Spleen (tissue), 7 donors: ENCODE measurements around the gene CSE1L.

Experiments used
- POLR2A ChIP-seq, 3 donors: fragments of 450-650 bp; IDR thresholded peaks; one replicate each; pipeline ENCODE4 v1.5.1; 2017; ENCODE audit warnings: antibody characterized with exemption in 3 of 3, mild to moderate bottlenecking in 1 of 3
- POLR2AphosphoS5 ChIP-seq, 3 donors: sonication (generic); formaldehyde crosslinking; IDR thresholded peaks; one replicate each; pipeline ENCODE4 v1.5.1; 2017; ENCODE audit warnings: antibody characterized with exemption in 3 of 3
- TF ChIP-seq, protein P1 (sequence below), 11 experiments: fragments of 200-600 bp in 7 of 11; fragments of 450-650 bp in 4 of 11; sonication (generic) in 4 of 11; IDR thresholded peaks in 8 of 11; conservative IDR thresholded peaks in 3 of 11; 1 replicate in 7 of 11; 2 replicates in 4 of 11; pipeline versions ENCODE4 v1.4.0 to v1.8.0; 2016 to 2021; ENCODE audit warnings: antibody characterized with exemption in 11 of 11, inconsistent platforms in 4 of 11, mild to moderate bottlenecking in 1 of 11
- donor health status: DM: no; HTN: no; CAD: no; lungs with moderate emphysema.
- donor health status: DM: no; HTN: no; CAD: no.
- donor health status: DM: no; HTN: no; CAD: no.

DNA sequence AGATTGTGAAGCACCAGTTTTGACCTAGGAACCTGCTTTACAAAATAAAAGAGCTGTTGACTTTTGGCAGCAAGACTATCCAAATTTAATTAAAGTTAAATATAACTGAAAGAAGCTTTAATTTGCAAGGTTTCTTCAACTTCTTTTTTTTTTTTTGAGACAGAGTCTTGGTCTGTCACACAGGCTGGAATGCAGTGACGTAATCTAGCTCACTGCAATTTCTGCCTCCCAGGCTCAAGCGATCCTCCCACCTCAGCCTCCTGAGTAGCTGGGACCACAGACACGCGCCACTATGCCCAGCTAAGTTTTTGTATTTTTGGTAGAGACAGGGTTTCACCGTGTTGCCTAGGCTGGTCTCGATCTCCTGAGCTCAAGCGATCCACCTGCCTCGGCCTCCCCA is 13.7 kb upstream of the CSE1L start:
- TF ChIP-seq, protein P1, sequence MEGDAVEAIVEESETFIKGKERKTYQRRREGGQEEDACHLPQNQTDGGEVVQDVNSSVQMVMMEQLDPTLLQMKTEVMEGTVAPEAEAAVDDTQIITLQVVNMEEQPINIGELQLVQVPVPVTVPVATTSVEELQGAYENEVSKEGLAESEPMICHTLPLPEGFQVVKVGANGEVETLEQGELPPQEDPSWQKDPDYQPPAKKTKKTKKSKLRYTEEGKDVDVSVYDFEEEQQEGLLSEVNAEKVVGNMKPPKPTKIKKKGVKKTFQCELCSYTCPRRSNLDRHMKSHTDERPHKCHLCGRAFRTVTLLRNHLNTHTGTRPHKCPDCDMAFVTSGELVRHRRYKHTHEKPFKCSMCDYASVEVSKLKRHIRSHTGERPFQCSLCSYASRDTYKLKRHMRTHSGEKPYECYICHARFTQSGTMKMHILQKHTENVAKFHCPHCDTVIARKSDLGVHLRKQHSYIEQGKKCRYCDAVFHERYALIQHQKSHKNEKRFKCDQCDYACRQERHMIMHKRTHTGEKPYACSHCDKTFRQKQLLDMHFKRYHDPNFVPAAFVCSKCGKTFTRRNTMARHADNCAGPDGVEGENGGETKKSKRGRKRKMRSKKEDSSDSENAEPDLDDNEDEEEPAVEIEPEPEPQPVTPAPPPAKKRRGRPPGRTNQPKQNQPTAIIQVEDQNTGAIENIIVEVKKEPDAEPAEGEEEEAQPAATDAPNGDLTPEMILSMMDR (IDR thresholded peaks at IDR 0.05 in 8 of 11, conservative IDR thresholded peaks at IDR 0.05 in 3 of 11): no peak
- no peak for TF ChIP-seq POLR2A (IDR thresholded peaks at IDR 0.05)
- TF ChIP-seq POLR2AphosphoS5 (IDR thresholded peaks at IDR 0.05): no peak
